B cell (primary cell): ENCODE data around the gene BEX3. TPM values are rescaled to one million over a fixed set of nuclear protein-coding genes. Genes with fewer than 3 reads are reported as not detected.

Source experiments
- ATAC-seq: fragments of 200-7000 bp; cut with Tn5 transposase; one replicate; pipeline ENCODE4 v1.10.0; 2021; ENCODE audit warnings: low read depth, mild to moderate bottlenecking, moderate number of reproducible peaks, moderate library complexity
- CTCF ChIA-PET: fragments of 350-600 bp; sonication (Branson Sonifier 250); formaldehyde crosslinking; loops from one replicate; lab custom pipeline; 2021; ENCODE audit warnings: antibody characterized with exemption, inconsistent platforms; lab: Charles Lee
- POLR2A ChIA-PET: fragments of 350-600 bp; sonication (Branson Sonifier 250); formaldehyde crosslinking; loops from one replicate; lab custom pipeline; 2021; ENCODE audit warnings: antibody characterized with exemption; lab: Charles Lee
- DNase-seq: peaks from one replicate; pipeline ENCODE4 v3.0.0; 2013
- H2AFZ ChIP-seq: 2 replicates; pipeline ENCODE4 v1.6.1; 2012; ENCODE audit warnings: mild to moderate bottlenecking, low read depth, low read length; ENCODE audit not compliant: insufficient read depth, poor library complexity, severe bottlenecking
- H3K27ac ChIP-seq, 2 donors: 1 replicate in 1 of 2; 2 replicates in 1 of 2; pipeline ENCODE4 v1.5.1; 2012 to 2013; ENCODE audit warnings: low read length in 2 of 2, mild to moderate bottlenecking in 2 of 2, moderate library complexity in 1 of 2
- H3K27me3 ChIP-seq, 4 experiments: fragments of 200-600 bp in 1 of 4; sonication (generic) in 1 of 4; replicated peaks in 1 of 4; 1 replicate in 2 of 4; 2 replicates in 2 of 4; pipeline versions ENCODE4 v1.6.1 to v1.7.0; 2013 to 2016; ENCODE audit warnings: low read length in 3 of 4, mild to moderate bottlenecking in 2 of 4, mixed read lengths in 1 of 4, moderate library complexity in 1 of 4; ENCODE audit not compliant: insufficient read depth in 4 of 4, control insufficient read depth in 3 of 4; ENCODE audit errors: control extremely low read depth in 1 of 4
- H3K36me3 ChIP-seq, 2 experiments: replicated peaks in 1 of 2; 1 replicate in 1 of 2; 2 replicates in 1 of 2; pipeline versions ENCODE4 v1.6.1 to v1.7.1; 2013; ENCODE audit warnings: low read length in 1 of 2; ENCODE audit not compliant: insufficient read depth in 2 of 2, control insufficient read depth in 1 of 2; ENCODE audit errors: control extremely low read depth in 1 of 2, extremely low read depth in 1 of 2
- H3K4me1 ChIP-seq, 2 donors: fragments of 200-600 bp in 1 of 2; sonication (generic) in 1 of 2; 1 replicate in 1 of 2; 2 replicates in 1 of 2; pipeline versions ENCODE4 v1.5.1 to v1.6.1; 2013 to 2017; ENCODE audit warnings: low read length in 2 of 2; ENCODE audit not compliant: control insufficient read depth in 2 of 2, insufficient read depth in 2 of 2
- H3K4me2 ChIP-seq: replicated peaks from 2 replicates; pipeline ENCODE3; 2012; ENCODE audit warnings: mild to moderate bottlenecking, low read depth, low read length; ENCODE audit not compliant: poor library complexity, severe bottlenecking
- H3K4me3 ChIP-seq, 5 experiments: fragments of 200-600 bp in 1 of 5; sonication (generic) in 1 of 5; 1 replicate in 3 of 5; 2 replicates in 2 of 5; pipeline versions ENCODE4 v1.5.1 to v1.7.0; 2011 to 2016; ENCODE audit warnings: low read length in 4 of 5, mild to moderate bottlenecking in 4 of 5, low read depth in 2 of 5, control low read depth in 1 of 5, moderate library complexity in 1 of 5; ENCODE audit not compliant: insufficient read depth in 1 of 5; ENCODE audit errors: control extremely low read depth in 1 of 5, extremely low read depth in 1 of 5
- H3K79me2 ChIP-seq: fragments of 200-600 bp; sonication (generic); one replicate; pipeline ENCODE4 v1.6.0; 2016; ENCODE audit warnings: low read length; ENCODE audit not compliant: control insufficient read depth, insufficient read depth
- H3K9ac ChIP-seq: fragments of 200-600 bp; sonication (generic); 2 replicates; pipeline ENCODE4 v1.6.1; 2017; ENCODE audit warnings: mild to moderate bottlenecking, low read length, moderate library complexity
- H3K9me3 ChIP-seq, 3 donors: one replicate each; pipeline versions ENCODE4 v1.6.1 to v1.7.1; 2013; ENCODE audit warnings: low read length in 2 of 3; ENCODE audit not compliant: control insufficient read depth in 2 of 3, insufficient read depth in 1 of 3; ENCODE audit errors: control extremely low read depth in 1 of 3
- H4K20me1 ChIP-seq: 2 replicates; pipeline ENCODE4 v1.6.0; 2012; ENCODE audit warnings: mild to moderate bottlenecking, low read length; ENCODE audit not compliant: insufficient read depth, control insufficient read depth, poor library complexity, severe bottlenecking
- H3K27ac Mint-ChIP-seq: one replicate; pipeline ENCODE4 v1.8.0; 2021; ENCODE audit warnings: mixed read lengths
- H3K27me3 Mint-ChIP-seq: one replicate; pipeline ENCODE4 v1.8.0; 2021; ENCODE audit warnings: mixed read lengths
- H3K4me1 Mint-ChIP-seq: one replicate; pipeline ENCODE4 v1.8.0; 2021; ENCODE audit warnings: mixed read lengths
- H3K4me3 Mint-ChIP-seq: one replicate; pipeline ENCODE4 v1.8.0; 2021; ENCODE audit warnings: mixed read lengths
- H3K9me3 Mint-ChIP-seq: one replicate; pipeline ENCODE4 v1.8.0; 2022; ENCODE audit warnings: mixed read lengths; ENCODE audit not compliant: insufficient read depth
- EZH2 ChIP-seq: IDR thresholded peaks from 2 replicates; pipeline ENCODE4 v1.6.1; 2012; ENCODE audit warnings: borderline replicate concordance, low read depth, mild to moderate bottlenecking, moderate library complexity, low read length; ENCODE audit not compliant: insufficient read depth, poor library complexity, severe bottlenecking
- WGBS: methylation state at CpG from one replicate; pipeline ENCODE4 v1.1.5; 2013; ENCODE audit warnings: missing lambda C conversion rate; ENCODE audit not compliant: insufficient coverage; 5-methylcytosine and 5-hydroxymethylcytosine counted together
- intact Hi-C: fragments of 100-400 bp; cut with micrococcal nuclease; formaldehyde crosslinking; loops from one replicate; pipeline ENCODE4 v1.10.0; 2022
- polyA plus RNA-seq: library from polyadenylated mRNA; depleted of rRNA; stranded (reverse); fragments of >200 nt; gene quantifications from 2 replicates; pipeline ENCODE4 v1.2.3, GENCODE V29; 2012
- total RNA-seq, 2 donors: library from RNA; stranded (reverse); fragments of 120-200 nt in 1 of 2; gene quantifications; 1 replicate in 1 of 2; 2 replicates in 1 of 2; pipeline versions ENCODE4 v1.2.3 to v1.2.4, GENCODE V29; 2013 to 2022
- TF ChIP-seq, protein P1 (sequence below): fragments of 200-600 bp; IDR thresholded peaks from one replicate; pipeline ENCODE4 v1.8.0; 2022; ENCODE audit warnings: antibody characterized with exemption, mild to moderate bottlenecking

Gene BEX3
- total and polyA plus RNA-seq, 2 donors (not counting 1 experiment from before 2014, with no cell fraction given) = 0.37 to 1.7 TPM

DNA sequence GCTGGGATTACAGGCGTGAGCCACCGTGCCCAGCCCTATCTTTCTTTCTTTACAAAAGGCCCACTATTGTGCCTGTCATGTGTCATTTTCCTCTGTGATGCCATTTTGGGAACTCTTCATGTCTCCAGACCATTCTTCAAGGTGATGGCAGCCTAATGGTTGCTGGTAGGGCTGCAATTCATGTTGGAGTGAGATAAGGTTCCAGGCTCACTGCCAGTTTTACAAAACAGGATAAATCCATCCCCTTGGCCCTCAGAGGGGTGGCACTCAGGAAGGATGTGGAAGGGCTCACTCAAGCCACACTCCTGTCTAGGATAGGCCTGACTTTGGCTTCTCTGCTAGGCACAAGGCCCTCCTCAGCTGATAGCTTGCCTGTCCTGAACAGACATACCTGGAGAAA, 16.2 kb upstream of the BEX3 start:
- no peaks in the 10 kb centered on the region for H3K36me3 ChIP-seq
- no peak overlapping the region for H3K9ac ChIP-seq
- Mint-ChIP-seq H3K27ac (no peak overlapping the region), H3K4me3 (no peak overlapping the region), H3K9me3 (no peaks in the 10 kb centered on the region), H3K4me1 (peaks cover 8% of the 10 kb centered on the region), H3K27me3 (no peaks in the 10 kb centered on the region)
- no peak overlapping the region for H3K27ac ChIP-seq
- ATAC-seq (no peak), DNase-seq (no peak)
- TF ChIP-seq, protein P1, sequence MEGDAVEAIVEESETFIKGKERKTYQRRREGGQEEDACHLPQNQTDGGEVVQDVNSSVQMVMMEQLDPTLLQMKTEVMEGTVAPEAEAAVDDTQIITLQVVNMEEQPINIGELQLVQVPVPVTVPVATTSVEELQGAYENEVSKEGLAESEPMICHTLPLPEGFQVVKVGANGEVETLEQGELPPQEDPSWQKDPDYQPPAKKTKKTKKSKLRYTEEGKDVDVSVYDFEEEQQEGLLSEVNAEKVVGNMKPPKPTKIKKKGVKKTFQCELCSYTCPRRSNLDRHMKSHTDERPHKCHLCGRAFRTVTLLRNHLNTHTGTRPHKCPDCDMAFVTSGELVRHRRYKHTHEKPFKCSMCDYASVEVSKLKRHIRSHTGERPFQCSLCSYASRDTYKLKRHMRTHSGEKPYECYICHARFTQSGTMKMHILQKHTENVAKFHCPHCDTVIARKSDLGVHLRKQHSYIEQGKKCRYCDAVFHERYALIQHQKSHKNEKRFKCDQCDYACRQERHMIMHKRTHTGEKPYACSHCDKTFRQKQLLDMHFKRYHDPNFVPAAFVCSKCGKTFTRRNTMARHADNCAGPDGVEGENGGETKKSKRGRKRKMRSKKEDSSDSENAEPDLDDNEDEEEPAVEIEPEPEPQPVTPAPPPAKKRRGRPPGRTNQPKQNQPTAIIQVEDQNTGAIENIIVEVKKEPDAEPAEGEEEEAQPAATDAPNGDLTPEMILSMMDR = no peak
- no peak for TF ChIP-seq EZH2
- POLR2A ChIA-PET = no interaction called here
- H3K4me1 ChIP-seq = peaks cover 0 to 7% of the 10 kb centered on the region in 2 donors
- no CpG with 5 or more reads among the region's 2 CpGs for WGBS
- H3K4me2 ChIP-seq = no peak overlapping the region
- no peaks in the 10 kb centered on the region for H3K9me3 ChIP-seq
- H2AFZ ChIP-seq = no peak overlapping the region
- no peaks in the 10 kb centered on the region for H3K27me3 ChIP-seq
- no peaks in the 10 kb centered on the region for H3K79me2 ChIP-seq
- CTCF ChIA-PET = no interaction called here
- intact Hi-C loops = no loop called here
- H4K20me1 ChIP-seq = no peaks in the 10 kb centered on the region
- H3K4me3 ChIP-seq = no peak overlapping the region

DNA sequence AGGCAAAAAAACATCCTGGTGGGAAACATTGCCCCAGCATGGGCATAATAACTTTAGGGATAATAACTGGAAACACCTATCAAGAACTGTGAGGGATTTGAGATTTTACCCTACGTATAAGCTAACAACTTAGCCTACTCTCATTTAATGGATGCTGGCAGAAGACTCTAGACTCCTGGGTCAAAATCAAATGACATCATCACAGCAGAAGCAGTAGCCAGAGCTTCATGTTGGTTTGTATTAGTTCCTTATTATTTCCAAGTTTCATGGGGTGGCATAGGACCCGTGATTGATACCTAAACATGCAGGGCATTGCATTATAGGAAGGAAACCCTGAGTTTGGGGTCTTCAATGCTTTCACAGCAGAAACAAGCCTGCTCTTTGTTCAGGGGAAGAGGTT, 15.4 kb upstream of the BEX3 start:
- Mint-ChIP-seq H3K9me3 (no peaks in the 10 kb centered on the region), H3K4me3 (no peak overlapping the region), H3K27ac (no peak overlapping the region), H3K4me1 (peaks cover 6% of the 10 kb centered on the region), H3K27me3 (no peaks in the 10 kb centered on the region)
- Histone ChIP-seq H3K4me1 (peaks cover 0 to 6% of the 10 kb centered on the region in 2 donors), H3K27me3 (no peaks in the 10 kb centered on the region), H3K27ac (no peak overlapping the region), H3K79me2 (no peaks in the 10 kb centered on the region), H3K4me3 (no peak overlapping the region), H3K4me2 (no peak overlapping the region), H4K20me1 (no peaks in the 10 kb centered on the region), H2AFZ (no peak overlapping the region), H3K9me3 (no peaks in the 10 kb centered on the region), H3K9ac (no peak overlapping the region), H3K36me3 (no peaks in the 10 kb centered on the region)
- TF ChIP-seq, protein P1 = no peak
- no peak for TF ChIP-seq EZH2
- ChIA-PET CTCF (no interaction called here), POLR2A (no interaction called here)
- DNase-seq = no peak
- 20% methylated on average over 1 of the region's 2 CpGs for WGBS
- ATAC-seq = no peak
- intact Hi-C loops = no loop called here
